ENCODE results near the gene FRAS1.
"Not testable (repeated sequence)": the region's sequence is repeated elsewhere in the genome, so short reads cannot be mapped to it uniquely, and the experiment has no call there.

FRAS1 gene

GRCh38 chr4:78292856-78293255 lies 235.7 kb downstream of the FRAS1 start:
- FAIRE-seq = no peak

- FAIRE-seq = no peak
These were observed 236.2 kb downstream of the FRAS1 start for GRCh38 chr4:78293348-78293747.

- no peak for FAIRE-seq
These were observed 236.7 kb downstream of the FRAS1 start for GRCh38 chr4:78293821-78294301.

GRCh38 chr4:78296261-78296660 lies 239.1 kb downstream of the FRAS1 start:
- FAIRE-seq = no peak

DNA sequence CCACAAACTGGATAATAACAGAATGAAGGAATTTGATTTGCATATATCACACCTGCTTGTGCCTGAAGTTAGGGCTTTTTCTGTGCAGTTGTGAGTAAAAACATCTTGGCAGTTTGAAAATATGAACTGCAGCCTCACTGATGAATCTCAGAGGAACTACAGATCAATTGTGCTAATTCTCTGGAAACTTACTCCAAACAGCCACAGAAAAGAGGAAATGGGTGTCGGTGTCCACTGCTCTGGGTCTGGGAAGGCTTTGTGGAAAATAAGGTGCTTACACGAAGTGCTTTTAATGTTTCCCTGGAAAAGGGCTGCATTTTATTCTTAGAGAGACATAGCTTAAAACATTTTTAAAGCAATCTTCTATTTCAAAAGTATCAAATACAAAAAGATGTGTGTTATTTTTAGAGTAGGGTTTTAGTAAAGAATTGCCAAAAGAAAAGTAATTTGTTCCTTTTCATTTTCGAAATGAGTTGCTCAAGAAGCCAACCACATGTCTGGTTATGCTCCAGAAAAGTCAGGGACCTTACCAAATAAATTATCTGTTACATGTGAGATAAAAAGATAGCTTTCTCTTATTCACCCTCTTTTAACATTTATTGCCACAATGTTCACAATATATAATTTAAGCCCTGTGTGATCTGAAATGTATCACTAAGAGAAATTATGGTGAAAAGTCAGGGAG lies 240.1 kb downstream of the FRAS1 start:
- no peak for FAIRE-seq

DNA sequence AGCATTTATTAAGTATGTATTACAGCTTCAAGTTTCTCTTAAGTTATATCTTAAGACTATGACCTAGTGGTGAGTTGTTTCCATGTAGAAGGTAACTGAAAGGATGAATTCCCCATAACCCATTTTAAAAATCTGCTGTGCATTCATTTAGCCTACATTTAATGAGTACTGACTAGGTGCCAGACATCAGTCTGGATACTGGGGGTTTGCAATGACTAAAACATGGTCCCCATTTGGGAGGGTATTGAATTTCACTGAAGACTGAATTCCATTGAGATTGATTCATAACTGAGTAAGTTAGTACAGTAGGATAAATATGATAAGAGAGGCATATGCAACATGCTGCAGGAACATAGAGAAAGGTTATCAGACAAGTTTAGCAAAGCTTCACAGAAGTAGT lies 241.5 kb downstream of the FRAS1 start:
- FAIRE-seq = no peak

GRCh38 chr4:78299565-78299972 lies 242.4 kb downstream of the FRAS1 start:
- FAIRE-seq = no peak

DNA sequence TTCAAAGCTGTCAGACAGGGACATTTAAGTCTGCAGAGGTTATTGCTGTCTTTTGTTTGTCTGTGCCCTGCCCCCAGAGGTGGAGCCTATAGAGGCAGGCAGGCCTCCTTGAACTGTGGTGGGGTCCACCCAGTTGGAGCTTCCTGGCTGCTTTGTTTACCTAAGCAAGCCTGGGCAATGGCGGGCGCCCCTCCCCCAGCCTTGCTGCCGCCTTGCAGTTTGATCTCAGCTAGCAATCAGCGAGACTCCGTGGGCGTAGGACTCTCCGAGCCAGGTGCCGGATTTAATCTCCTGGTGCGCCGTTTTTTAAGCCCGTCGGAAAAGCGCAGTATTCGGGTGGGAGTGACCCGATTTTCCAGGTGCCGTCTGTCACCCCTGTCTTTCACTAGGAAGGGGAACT lies 250.1 kb downstream of the FRAS1 start:
- not testable (repeated sequence) for FAIRE-seq

DNA sequence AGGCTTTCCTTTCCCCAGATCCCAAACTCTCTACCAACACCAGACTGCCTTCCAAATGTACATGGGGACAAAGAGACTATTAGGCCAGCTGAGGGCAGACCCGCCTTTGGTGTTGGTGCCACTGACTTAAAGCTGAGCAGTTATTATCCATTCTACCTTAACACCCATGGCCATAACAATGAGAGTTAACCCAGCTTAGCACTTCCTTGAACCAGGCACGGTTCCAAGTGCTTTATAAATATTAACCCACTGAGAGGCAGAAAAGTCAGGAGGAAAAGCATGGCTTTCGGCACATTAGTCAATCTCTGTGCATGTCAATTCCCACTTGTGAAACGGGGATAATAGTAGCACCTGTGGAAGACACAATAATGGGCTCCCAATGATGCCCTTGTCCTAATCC lies 251.4 kb downstream of the FRAS1 start:
- FAIRE-seq = no peak

GRCh38 chr4:78309352-78309751 lies 252.2 kb downstream of the FRAS1 start:
- no peak for FAIRE-seq

DNA sequence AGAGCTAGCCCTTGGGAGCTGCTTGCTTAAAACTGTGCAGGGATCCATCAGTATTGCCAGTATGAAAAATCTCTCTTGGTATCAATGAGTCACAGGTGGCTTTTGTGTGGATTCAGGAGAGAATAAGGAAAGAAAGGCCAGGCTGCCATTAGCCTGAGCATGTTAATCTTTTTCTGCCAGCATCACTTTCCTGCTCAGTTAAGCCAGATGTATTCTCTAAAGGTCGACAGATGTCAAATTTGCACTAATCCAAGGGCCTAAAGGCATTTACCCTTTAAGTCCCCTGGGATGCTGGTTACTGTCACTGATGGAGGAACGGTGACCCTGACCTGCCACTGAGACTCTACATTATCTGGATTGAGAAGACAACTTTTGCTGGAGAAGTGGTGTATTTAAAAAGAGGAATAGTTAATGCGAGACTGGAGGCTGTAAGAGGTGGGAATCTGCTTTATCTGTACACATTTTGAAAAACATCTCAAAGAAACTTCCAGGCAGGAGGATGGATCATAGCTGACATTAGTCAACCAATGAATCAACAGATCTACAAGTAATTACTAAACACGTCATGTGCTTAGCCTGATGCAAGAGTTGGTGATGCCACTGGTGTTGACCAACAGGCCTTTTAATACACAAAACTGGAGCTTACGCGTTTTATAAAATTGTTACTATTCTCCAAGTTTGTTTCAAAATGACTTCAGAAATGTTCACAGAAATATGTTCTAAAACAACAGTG lies 253.1 kb downstream of the FRAS1 start:
- FAIRE-seq = no peak

- FAIRE-seq = no peak
These were observed 253.6 kb downstream of the FRAS1 start for GRCh38 chr4:78310740-78311115.

GRCh38 chr4:78311306-78311705 lies 254.2 kb downstream of the FRAS1 start:
- no peak for FAIRE-seq

DNA sequence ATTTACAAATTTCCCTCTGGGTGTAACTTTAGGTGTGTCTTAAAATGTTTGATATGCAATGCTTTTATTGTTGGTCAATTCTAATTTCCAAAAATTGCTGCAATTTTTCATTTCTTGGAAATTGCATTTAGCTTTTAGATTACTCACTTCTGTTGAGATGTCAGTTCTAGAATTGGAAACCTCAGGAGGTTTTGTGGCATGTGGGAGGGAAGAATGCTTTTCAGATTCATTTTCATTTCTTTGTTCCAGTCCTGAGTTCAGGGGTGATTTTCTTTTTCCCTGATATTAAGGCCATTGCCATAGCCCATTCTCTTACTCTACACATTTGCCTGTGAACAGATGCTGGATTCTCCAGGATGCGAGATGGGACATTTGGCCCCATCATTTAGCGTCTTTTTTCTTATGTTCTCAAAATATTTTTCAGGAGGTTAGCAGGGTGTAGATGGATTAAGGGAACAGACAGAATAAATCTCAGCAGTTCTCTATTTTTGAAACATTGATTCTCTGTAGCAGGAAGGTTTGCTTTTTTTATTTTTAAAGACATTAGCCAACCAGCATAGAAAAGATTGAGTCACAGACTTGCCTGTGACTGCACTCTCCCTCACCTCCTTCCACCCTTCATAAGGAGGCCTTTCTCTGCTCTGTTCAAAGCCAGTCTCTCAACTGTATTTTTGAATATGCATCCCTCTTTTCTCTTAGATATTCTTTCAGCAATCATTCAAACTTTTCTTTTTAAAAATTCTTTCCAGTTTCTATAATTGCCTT lies 256.0 kb downstream of the FRAS1 start:
- no peak for FAIRE-seq

DNA sequence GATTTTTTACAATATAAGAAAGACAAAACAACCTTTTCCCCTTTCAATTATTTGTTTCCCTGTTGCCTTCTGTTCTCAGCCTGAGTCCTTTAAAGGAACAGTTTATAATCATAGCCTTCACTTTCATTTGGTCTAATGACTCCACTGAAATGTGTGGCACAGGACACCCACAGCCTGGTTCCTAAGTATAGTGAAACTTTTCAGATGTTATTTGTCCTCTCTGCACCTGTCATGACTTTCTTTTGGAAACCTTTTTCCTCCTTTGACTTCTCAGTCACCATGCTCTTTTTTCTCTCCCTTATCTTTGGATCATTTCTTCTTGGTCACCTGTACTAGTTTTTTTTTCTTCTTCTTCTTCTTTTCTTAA lies 256.6 kb downstream of the FRAS1 start:
- FAIRE-seq = no peak

DNA sequence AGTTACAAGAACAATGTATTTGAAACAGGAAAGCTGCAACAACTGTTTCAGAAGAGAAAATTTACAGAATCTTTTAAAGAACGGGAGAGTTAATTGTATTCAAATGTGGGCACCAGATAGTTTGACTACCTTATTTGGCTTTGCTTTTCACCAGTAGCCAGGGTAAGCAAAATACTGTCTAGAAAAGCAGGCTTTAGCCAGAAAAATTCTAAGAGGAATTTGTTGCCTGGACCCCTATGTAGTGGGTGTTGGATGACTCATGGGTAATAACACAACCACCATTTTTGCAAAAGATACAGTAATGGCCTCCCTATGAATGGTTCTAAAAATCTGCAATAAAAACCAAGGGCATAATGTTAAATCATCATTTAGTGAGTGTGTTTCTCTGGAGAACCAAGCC lies 261.0 kb downstream of the FRAS1 start:
- FAIRE-seq = no peak

DNA sequence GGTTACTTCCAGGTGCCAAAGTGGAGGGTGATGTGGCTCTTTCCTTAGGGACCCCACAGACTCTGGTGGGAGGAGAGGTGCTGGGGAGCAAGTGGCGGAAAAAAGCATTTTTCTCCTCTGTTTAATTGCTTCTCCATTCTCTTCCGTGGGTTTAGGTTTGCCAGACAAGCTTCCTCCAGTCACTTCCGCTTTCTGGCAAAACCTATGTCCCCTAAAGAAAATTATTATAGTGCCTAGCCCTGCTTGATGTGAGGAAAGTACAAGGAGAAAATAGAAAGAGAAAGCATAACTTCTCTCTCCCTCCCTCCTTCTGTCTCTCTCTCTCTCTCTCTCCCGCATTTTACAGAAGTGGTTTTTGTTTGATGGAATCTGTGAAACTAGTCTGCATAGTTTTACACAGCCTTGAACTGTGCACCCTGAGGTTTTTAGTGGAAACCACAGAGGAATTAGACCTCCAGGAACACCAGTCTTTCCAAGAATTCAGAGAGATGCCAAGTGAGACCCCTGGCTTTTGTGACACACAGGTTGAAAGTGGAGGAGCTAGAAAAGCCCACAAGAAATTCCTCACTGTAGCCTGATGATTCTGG lies 263.3 kb downstream of the FRAS1 start:
- FAIRE-seq = no peak

DNA sequence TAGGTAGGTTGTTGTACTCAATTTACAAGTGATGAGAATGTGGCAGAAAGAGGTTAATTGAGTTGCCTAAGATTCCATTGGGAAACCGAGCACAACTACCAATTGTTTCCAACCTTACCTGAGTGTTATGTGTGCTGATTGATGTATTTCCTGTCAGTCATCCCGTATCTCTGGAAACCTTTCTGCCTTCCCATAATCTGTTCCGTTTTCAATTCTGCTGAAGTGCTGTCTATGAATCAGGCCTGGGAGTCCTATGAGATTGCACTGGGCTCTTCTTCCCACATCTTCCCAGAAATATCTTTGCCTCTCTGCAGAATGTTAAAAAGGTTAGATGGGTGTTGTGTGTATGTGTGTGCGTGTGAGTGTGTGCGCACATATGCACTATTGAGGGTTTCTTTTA lies 264.9 kb downstream of the FRAS1 start:
- FAIRE-seq = no peak

GRCh38 chr4:78323439-78323838 lies 266.3 kb downstream of the FRAS1 start:
- no peak for FAIRE-seq

- FAIRE-seq = no peak
These were observed 267.5 kb downstream of the FRAS1 start for GRCh38 chr4:78324625-78325024.

DNA sequence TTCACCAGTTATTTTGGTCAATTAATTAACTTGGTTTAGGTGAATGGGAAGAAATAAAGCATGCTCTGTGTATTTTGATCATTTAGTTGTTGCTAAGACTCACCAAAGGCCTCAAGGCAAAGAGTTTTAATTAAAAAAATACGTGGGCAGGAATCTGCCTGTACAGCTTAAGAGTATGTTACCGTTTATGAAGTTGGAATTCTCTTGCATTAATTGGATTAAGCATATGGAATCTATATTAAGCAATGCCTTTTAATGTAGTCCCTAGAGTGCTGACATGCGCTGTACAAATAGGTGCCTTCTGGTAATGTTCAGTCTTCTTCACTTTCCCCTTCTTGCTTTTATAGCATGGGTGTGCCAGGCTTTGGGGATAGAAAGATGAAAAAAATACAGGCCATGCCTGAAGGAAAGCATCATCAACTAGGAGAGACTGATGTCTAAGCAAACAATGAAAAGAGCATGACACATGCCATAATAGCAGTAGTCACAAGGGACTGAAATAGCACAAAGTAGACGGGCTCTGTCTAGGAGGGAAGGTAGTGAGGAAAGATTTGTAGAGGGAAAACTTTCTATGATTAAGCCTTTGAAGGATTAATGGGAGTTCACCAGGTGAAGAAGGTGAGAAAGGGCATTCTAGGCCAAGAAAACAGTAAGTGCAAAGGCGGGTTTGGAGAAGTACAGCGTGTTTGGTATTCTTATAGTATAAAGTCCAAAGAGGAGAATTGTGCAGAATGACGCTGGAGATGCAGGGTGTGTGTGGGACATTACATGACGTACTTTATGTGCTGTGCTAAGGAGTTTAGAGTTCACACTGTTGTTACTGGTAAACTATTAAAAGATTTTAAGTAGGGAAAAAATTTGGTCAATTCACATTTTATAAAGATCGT lies 268.4 kb downstream of the FRAS1 start:
- FAIRE-seq = no peak

DNA sequence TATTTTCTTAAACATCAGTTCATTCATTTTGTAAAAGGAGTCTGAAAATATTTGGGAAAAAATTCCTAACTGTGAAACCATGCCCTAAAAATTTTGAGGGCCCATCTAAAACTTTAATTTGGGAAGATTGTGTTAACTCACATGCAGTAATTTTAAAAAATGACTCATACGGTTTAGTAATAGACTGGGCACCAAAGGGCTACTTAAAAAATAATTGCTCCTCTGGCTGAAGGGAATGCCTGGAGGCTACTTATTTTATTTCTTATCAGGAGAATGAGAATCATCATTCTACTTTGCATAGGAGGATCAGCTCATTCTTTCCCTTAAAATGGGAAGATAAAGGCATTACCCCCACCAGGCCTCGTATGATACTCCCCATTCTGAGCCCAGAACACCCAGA lies 271.5 kb downstream of the FRAS1 start:
- FAIRE-seq = not testable (repeated sequence)

All from A204.1 (cell line).